ENCODE data around the gene CNTNAP2. TPM values are rescaled to one million over a fixed set of nuclear protein-coding genes. Genes with fewer than 3 reads are reported as not detected.
A peak's percentile ranks its signal among the peaks of the same experiment; 100 is the strongest.

CNTNAP2 gene
- total and polyA plus RNA-seq, 9 of the 15 experiments (the other 6 are each of a cell fraction or from before 2014, with no cell fraction given), result 0.04 to 0.62 (median 0.09) TPM; not detected in 4

- TF ChIP-seq GATAD2A (IDR thresholded peaks at IDR 0.05) (no peak), RBM17 (IDR thresholded peaks at IDR 0.05; ENCODE audit: borderline replicate concordance, low read depth, low read length) (no peak), FOSL1 (tag; conservative IDR thresholded peaks at IDR 0.05) (no peak), ZBTB17 (CRISPR knock-in tag; IDR thresholded peaks at IDR 0.05) (no peak)
Observed at GRCh38 chr7:147296986-147297385, 1180.4 kb downstream of the CNTNAP2 start (continued).

DNA sequence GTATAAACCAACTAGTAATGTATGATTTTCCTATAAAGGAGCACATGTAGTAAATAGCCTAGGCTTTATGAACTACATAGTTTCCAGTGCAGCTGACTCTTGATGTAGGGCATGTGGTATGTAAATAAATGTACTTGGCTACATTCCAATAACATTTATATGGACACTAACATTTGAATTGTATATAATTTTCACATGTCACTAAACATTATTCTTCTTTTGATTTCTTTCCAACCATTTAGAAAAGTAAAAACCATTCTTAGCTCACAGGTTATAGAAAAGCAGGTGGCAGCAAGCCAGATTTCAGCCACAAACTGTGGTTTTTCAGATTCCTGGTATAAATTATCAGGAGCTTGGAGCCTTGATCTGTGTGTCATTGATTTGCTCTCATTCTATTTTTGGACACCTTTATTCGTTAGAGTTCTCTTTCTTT is 1182.0 kb downstream of the CNTNAP2 start:
- ATAC-seq (no peak), FAIRE-seq (no peak), DNase-seq (ENCODE audit: extremely low read depth in 1 of 4, low spot score in 3 of 4) (no peak)
- intact Hi-C loops (cut with micrococcal nuclease), result no loop called here
- H3K9ac ChIP-seq (ENCODE audit: insufficient read depth in 1 of 2, low read depth in 2 of 2, low read length in 2 of 2), result no peak overlapping the region
- H2AFZ ChIP-seq (ENCODE audit: low read depth, low read length), result no peak overlapping the region
- ChIA-PET POLR2A (no interaction called here), CTCF (ENCODE audit: low intra/inter-chr PET ratio) (no interaction called here)
- no peak for TF ChIP-seq RFX7 (CRISPR knock-in tag; IDR thresholded peaks at IDR 0.05)
- TF ChIP-seq NFIC (IDR thresholded peaks at IDR 0.05), result peak; percentile 34; the same call in 1 of the 2 replicates
- no peaks in the 10 kb centered on the region for H3K27me3 ChIP-seq (ENCODE audit: control insufficient read depth in 2 of 2, insufficient read depth in 2 of 2, low read length in 2 of 2)
- H3K36me3 ChIP-seq (ENCODE audit: control insufficient read depth, insufficient read depth, low read length), result no peaks in the 10 kb centered on the region
- no TSS peak for BruUV-seq (replicated peaks)
- H3K9me1 ChIP-seq (ENCODE audit: control insufficient read depth, insufficient read depth, low read length), result no peaks in the 10 kb centered on the region
- H3K9me3 ChIP-seq (replicated peaks; ENCODE audit: control insufficient read depth, insufficient read depth, low read depth, low read length), result no peaks in the 10 kb centered on the region
- no peak overlapping the region for H3K4me3 ChIP-seq
- in situ Hi-C loops (cut with MboI), result no loop called here
- no peaks in the 10 kb centered on the region for H4K20me1 ChIP-seq (replicated peaks; ENCODE audit: control insufficient read depth, insufficient read depth, low read length)
- no peak overlapping the region for H3K4me2 ChIP-seq (ENCODE audit: insufficient read depth, low read length)
- H3K27ac ChIP-seq (ENCODE audit: extremely low read depth, low read depth, low read length), result no peak overlapping the region
- WGBS (ENCODE audit: insufficient coverage, low coverage, missing lambda C conversion rate), result 0% methylated on average over 1 of the region's 1 CpG
- no peaks in the 10 kb centered on the region for H3K79me2 ChIP-seq (ENCODE audit: control insufficient read depth, insufficient read depth, low read length)
- H3K4me1 ChIP-seq (replicated peaks in 1 of 2; ENCODE audit: control insufficient read depth in 2 of 2, insufficient read depth in 2 of 2, low read length in 2 of 2), result no peaks in the 10 kb centered on the region

GRCh38 chr7:147300293-147300692 is 1183.7 kb downstream of the CNTNAP2 start:
- no peak for ATAC-seq
- no peaks in the 10 kb centered on the region for H3K9me3 ChIP-seq (replicated peaks; ENCODE audit: control insufficient read depth, insufficient read depth, low read depth, low read length)
- no peak for FAIRE-seq
- H2AFZ ChIP-seq (ENCODE audit: low read depth, low read length), result no peak overlapping the region
- no peaks in the 10 kb centered on the region for H3K27me3 ChIP-seq (ENCODE audit: control insufficient read depth in 2 of 2, insufficient read depth in 2 of 2, low read length in 2 of 2)
- no peak for DNase-seq (ENCODE audit: extremely low read depth in 1 of 4, low spot score in 3 of 4)
- H4K20me1 ChIP-seq (replicated peaks; ENCODE audit: control insufficient read depth, insufficient read depth, low read length), result no peaks in the 10 kb centered on the region
- WGBS (ENCODE audit: insufficient coverage, low coverage, missing lambda C conversion rate), result 5% methylated on average over 1 of the region's 1 CpG
- no TSS peak for BruUV-seq (replicated peaks)
- in situ Hi-C loops (cut with MboI), result no loop called here
- H3K4me2 ChIP-seq (ENCODE audit: insufficient read depth, low read length), result no peak overlapping the region
- no peaks in the 10 kb centered on the region for H3K79me2 ChIP-seq (ENCODE audit: control insufficient read depth, insufficient read depth, low read length)
- H3K9me1 ChIP-seq (ENCODE audit: control insufficient read depth, insufficient read depth, low read length), result no peaks in the 10 kb centered on the region
- H3K36me3 ChIP-seq (ENCODE audit: control insufficient read depth, insufficient read depth, low read length), result no peaks in the 10 kb centered on the region
- H3K4me3 ChIP-seq, result no peak overlapping the region
- intact Hi-C loops (cut with micrococcal nuclease), result no loop called here
- H3K27ac ChIP-seq (ENCODE audit: extremely low read depth, low read depth, low read length), result no peak overlapping the region
- POLR2A ChIA-PET, result no interaction called here
- no peaks in the 10 kb centered on the region for H3K4me1 ChIP-seq (replicated peaks in 1 of 2; ENCODE audit: control insufficient read depth in 2 of 2, insufficient read depth in 2 of 2, low read length in 2 of 2)
- CTCF ChIA-PET (ENCODE audit: low intra/inter-chr PET ratio), result no interaction called here
- H3K9ac ChIP-seq (ENCODE audit: insufficient read depth in 1 of 2, low read depth in 2 of 2, low read length in 2 of 2), result no peak overlapping the region
- TF ChIP-seq ZNF609 (CRISPR knock-in tag; IDR thresholded peaks at IDR 0.05; ENCODE audit: borderline replicate concordance), result no peak
- TF ChIP-seq ASH1L (IDR thresholded peaks at IDR 0.05; ENCODE audit: borderline replicate concordance, low read depth, partially characterized antibody), result no peak
- TF ChIP-seq NEUROD1 (IDR thresholded peaks at IDR 0.05; ENCODE audit: borderline replicate concordance, low read depth, low read length, partially characterized antibody), result no peak
